HG02870 (cell line): Measurements from ENCODE around the gene ABHD4.

Experiments used
- ATAC-seq: cut with Tn5 transposase; IDR thresholded peaks from one replicate; pipeline ENCODE4 v1.9.1; 2021; ENCODE audit warnings: mild to moderate bottlenecking, moderate library complexity; ENCODE audit not compliant: unreplicated experiment

ABHD4 gene

GRCh38 chr14:22657861-22658260 lies 59.8 kb downstream of the ABHD4 start:
- ATAC-seq, result no peak

DNA sequence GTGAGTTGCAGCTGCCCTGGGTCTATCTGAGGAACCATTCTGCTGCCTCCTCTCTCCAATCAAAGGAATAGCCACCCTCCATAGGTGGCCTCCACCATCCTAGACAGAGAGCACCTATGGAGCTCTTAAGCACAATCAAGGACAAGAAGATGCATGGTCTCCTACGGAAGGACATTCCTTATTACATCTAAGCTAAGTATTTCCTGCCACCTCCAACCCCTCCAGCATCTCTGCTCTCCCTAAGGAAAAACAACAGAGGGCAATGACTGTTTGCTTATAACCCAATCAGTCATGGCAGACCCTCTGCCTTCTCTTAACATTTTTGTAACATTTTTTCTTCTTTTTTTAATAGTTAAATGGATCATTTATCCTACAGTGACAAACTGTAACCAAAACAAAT lies 60.8 kb downstream of the ABHD4 start:
- ATAC-seq, result no peak

- no peak for ATAC-seq
Measured at GRCh38 chr14:22660654-22661053, 62.6 kb downstream of the ABHD4 start.
